Germinal center (tissue), 1 donor: ENCODE results near the gene NRP2.

Experiments used
- DNase-seq: peaks from one replicate; pipeline ENCODE4 v3.0.0; 2012; ENCODE audit warnings: mixed read lengths, low spot score

NRP2 gene

DNA sequence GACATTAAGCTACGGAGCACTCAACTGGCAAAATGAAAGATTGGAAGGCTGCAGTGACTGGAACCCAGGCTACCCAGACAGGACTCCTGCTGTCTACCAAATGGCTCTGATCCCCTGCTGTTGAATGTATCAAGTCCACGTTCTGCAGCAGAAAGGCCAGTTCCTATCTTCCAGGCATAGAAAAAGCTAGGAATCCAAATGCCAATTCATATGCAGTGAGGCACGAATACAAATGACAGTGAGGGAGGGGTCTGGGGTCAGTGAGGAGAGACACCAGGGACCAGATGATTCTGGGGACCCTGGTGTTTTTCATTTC, 5.3 kb downstream of the NRP2 start:
- no peak for DNase-seq

DNA sequence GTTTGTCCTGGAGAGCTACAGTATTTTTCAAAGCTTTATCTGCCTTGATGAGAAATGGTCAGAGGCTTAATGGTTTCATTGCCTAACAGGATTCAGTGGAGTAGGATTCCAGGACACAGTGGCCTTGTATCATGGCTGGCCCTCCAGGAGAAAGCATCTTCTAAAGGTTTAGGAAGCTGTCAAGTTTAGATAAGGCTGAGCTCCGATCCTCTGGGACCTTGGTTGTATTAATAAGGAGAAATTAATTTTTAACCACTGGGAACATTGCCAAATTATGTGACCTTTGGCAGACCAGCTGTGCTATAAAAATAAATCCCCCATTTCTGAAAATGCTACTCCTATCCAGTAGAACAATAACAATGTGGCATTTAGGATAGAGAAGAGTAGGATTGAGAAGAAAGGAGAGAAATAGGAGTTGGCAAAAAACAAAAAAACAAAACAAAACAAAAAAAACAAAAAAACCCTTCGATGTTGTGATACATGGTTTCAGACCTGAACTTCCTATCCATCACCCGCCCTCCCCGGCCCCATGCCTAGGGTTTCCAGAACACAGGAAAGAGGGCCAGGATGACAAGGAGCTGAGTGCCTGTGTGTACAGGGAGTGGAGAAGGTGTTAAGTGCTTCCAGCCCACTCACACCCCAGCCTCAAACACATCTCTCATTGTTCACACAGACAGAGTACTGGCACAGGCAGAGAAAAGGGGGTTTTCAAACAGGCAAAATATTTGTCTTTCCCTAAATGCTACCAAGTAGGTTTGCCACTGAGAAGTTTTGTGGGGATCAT, 6.3 kb downstream of the NRP2 start:
- DNase-seq = no peak

DNA sequence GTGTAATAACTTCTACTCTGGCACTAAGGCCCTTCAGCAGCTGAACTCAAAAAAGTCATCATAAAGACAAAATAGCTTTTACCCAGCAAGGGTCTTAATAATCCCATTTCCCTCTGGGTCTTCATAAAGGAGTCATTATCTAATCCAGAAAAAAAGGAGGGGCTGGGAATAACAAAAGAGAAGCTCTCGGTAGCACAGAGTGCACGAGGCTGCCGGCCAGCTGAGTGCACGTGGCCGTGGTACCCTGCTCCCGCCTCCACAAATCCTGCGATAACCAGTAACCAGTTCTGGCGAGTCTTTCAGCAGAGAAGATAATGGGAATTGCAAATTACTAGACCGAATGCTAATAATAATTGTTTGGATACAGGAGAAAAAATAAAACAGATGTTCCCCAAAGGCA, 7.5 kb downstream of the NRP2 start:
- DNase-seq = no peak

DNA sequence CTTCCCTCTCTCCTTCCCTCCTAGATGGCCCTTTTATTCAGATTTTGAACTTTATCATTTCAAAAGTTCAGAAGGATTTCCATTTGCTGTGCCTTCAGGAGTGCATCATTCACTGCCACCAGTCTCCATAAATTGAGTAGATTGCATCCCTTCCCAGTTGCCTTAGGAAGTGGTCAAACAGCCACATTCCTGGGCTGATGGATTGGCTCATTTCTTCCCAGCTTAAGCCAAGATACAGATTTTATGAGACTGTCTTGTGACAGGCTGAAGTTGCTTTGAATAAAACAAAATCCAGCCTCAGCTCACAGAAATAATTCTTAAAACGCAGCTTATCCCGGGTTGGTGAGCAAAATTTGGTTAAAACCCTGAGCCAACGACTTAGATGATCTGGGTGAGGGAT, 9.8 kb downstream of the NRP2 start:
- DNase-seq = no peak

DNA sequence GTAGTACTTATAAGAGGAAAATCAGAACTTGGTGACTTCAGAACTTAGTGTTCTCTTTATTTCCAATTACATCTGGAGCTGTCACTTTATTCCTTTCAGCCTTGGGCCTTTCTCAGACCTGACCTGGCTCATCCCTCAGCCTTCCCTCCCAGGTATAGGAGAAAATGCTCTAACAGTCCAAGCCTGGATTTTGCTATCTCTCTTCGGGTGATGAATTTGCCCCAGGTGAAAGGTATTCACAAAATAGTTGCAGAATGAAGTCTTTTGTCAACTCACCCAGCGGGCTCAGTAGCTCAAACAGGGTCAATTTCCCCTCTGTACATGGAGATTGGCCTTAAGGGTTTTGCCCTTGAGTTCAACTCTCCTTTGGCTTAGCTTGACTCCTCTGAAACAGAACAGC, 12.0 kb downstream of the NRP2 start:
- DNase-seq = no peak

DNA sequence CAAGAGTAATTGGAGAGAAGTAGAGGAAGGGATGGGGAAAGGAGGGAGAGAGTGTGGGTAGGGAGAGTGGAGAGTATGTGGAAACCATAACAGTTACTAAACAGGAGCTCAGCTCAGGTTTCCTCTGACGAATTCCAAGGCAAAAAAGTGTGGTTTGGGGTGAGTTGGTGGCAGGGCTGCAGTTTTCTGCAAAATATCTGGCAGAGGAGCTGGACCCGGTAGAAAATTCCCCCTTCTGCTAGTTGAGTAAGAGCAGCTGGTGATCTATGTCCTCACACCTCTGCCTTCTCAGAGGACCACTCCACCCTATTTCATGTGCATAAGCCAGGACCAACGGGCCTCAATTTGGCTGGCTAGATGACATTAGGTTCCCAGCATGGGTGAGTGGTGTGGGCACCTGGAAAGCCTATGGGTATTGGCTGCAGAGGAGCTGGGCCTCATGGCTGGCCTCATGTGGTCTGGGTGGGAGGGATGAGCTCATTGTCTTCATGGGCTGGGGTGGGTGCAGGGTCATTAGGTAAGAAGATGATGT, 13.2 kb downstream of the NRP2 start:
- DNase-seq = no peak

DNA sequence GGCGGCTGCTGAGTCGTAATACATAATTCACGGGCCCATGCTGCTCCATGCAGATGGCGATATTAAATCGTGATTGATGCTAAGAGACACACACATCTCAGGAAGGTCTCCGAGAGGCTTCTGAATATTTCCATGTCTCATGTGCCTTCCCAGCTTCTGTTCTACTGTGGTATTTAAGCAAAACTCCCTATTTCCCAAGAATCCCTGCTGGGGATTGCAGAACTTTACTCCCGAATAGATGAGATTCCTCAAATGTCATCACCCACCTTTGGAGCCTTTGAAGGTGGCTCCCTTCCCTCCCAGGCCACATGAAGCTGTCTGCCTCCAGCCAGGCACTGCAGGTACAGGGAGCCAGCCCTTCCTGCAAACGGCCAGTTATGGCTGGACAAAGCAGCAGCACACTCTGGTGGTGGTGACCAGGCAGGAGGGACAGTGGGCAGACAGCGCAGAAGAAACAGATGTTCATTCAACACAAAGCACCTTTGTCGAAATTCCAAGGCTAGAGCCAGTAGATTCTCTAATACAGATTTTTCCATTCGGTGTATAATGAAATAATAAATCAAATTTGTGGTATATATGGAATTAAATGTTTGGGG, 14.1 kb downstream of the NRP2 start:
- no peak for DNase-seq

GRCh38 chr2:205696927-205697441, 14.7 kb downstream of the NRP2 start:
- DNase-seq = no peak

GRCh38 chr2:205698286-205699268, 16.3 kb downstream of the NRP2 start:
- no peak for DNase-seq

DNA sequence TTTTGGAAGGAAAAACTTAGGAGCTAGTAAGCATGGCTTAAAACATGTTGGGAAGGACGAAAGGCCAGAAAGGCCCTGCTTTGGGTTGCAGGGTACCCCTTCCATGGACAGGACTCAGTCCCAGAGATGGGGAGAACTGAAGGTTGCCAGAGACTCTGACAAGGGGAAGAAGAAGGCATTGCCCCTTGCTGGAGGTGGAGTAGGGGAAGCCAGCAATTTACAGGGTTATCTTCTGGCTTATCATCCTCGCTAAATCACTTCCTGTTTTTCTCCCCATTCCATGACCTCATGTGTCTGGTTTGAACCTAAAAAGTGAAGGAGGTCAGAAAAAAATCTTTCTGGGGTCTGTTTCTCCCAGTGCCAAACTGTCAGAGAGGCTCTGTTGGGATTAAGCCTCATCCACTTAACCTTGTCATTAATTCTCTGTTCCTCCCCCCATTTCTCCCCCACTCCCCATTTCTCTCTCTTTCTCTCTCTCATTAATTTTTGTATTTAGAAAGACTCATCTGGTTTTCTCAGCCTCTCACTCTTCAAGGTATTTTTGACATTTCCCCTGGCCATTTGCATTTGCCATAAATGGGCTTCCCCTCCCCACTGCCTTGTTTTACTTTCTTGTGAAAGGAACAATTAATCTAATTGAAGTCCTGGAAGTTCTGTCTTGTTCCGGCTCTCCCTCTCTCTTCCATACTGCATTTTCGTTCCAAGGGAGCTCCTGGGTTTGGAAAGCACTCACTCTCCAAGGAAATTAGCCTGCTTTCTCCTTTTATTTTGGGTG, 17.4 kb downstream of the NRP2 start:
- DNase-seq = no peak

- DNase-seq = no peak
Measured at GRCh38 chr2:205700331-205701132, 18.2 kb downstream of the NRP2 start.

DNA sequence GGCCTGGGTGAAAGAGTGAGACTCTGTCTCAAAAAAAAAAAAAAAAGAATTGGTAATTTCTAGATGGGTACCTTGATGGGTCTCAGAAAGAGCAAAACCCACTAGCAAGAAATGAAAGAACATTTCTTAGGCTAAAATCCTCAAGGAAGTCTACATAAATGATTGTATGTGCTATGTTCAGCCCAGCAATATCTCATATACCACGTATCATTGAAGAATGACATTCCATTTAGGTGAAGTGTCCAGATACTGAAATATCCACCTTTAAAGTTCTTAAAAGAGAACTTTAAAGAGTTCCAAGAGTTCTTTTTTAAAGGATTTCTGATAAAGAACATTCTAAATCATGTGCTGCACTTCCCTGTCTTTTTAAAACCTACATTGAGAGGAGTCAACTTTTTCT, 19.2 kb downstream of the NRP2 start:
- no peak for DNase-seq

DNA sequence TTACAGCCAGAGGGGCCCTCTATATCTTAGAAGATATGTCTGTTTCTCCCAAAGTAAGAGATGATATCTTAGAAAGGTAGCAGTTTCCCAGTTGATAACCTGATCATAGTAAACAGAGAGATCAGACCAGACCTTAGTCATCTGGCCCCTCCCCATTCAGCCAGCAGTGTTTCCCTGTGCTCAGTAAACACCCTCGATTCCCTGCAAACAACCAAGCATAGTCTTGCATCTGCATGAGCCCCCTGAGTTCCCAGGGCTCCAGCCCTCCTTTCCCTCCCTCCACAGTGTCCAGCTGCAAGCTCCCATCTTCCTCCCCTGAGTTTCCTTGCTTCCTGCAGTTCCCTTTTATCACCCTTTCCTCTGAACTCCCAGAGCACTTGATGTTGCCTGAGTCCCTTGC, 20.3 kb downstream of the NRP2 start:
- no peak for DNase-seq

- no peak for DNase-seq
Measured at GRCh38 chr2:205703471-205704126, 21.3 kb downstream of the NRP2 start.

DNA sequence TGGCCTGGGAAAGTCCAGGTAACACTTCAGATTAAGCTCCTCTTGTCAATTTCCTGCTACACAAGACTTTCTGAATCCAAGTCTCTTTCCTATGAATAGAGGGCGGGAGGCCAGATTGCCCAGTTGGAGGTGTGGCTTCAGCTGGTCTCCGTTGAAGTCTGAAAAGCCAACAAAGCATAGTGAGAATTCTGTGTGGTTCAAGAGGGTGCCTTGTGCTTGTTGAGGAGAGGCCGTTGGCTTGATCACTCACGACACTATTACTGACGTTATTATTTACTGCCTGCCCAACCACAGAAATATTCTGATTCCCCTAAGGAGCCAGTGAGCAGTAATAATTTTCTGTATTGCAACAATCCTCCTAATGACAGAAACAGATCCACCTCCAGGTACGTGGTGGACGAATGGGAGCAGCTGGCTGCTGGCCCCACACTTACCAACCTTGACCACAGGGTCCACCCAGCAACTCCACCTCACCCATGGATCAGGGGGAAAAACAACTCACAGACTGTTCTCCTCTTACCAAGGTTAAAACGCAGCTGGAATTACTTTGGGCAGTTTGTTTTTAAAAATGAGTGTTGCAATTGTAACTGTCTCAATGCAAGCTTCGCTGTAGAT, 21.9 kb downstream of the NRP2 start:
- no peak for DNase-seq

DNA sequence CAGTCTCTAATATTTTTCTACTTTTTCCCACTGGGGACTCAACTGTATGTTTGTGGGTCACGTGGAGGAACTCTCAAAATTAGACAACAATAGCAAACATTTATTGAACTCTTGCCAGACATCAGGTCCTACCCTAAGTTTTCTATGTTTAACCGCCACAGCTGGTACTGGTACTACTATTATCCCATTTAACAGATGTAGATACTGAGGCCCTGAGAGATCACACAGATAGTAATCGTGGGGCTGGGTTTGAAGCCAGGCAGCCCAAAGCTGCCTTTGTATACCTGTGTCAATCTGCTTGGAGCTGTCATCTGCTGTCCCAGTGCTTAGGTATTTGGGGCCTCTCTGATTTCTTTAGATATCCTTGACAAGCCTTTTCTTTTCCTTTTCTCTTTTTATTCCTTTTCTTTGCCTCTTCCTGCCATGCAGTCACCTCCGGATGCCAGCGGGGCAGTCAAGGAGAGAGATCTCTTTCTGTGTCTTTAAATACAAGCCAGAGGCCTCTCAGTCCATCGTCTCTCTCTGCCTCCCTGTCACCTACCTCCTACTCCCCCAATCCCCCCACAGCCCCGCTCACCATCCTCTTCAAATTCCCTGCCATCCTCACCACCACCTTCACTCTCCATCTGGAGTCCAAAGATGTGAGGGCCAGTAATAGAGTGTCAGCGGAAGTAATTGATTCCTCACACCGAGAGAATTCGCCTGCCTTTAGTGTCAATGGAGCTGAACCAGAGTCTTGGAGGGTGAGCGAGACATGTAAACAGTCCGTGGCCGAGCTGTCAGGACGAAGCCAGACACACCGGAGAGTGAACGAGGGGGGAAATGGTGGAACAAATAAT, 23.4 kb downstream of the NRP2 start:
- no peak for DNase-seq

- peak; percentile 71 for DNase-seq
Measured at GRCh38 chr2:205706769-205707381, 24.6 kb downstream of the NRP2 start.

DNA sequence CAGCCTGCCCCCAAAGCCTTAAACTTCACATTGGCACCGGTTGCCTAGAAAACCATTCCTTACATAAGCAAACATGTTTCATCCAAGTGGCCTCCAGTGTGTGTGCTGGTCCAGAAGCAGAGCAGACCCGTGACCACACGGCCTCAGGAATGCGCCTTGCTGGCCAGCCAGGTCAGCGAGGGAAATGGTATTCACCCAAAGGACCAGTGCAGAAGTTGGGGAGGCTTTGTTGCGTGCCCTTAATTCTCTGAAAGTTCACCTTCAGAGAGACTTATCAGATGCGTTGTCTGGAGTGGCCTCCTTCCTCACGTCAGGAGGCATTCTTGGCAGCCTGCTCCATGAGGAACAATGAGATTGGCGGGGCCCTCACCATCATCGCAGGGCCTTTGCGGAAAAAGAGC, 25.9 kb downstream of the NRP2 start:
- no peak for DNase-seq
